ENCODE data around the gene C2CD4A.

DNA sequence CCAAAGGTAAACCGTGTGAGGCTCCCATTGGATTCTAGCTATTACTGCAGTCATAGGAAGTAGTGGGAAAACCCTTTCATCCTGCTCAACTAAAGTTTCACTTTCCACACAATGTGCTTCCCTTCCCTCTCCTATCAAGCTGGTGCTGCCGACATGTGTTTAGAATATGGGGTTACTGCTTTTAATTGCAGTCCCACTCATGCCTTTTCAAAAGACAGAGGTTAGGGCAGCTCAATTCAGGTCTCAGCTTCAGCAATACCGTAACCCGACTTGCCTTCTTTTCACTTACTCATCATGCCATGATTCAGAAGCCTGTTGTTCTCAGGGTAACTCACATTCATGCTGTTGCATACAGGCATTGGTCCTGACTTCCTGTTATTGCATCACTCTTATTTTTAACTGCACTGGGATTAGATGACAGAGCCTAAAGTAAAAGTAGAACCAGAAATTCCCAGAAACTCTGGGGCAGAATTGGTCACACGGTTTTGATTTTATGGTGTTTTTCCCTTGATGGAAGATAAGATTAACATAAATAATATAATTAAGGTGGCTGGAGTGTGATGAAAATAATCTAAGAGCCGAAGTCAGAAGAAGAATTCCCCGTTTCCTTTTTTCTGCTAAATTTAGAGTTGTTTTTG lies 52.6 kb downstream of the C2CD4A start:
- TF ChIP-seq POLR2A (IDR thresholded peaks at IDR 0.05) (no peak), CTCF (IDR thresholded peaks at IDR 0.05) (no peak), POLR2AphosphoS5 (IDR thresholded peaks at IDR 0.05) (peak; percentile 76)

Measured in gastroesophageal sphincter (tissue), 3 donors.